ENCODE results near the gene TOMM70.

DNA sequence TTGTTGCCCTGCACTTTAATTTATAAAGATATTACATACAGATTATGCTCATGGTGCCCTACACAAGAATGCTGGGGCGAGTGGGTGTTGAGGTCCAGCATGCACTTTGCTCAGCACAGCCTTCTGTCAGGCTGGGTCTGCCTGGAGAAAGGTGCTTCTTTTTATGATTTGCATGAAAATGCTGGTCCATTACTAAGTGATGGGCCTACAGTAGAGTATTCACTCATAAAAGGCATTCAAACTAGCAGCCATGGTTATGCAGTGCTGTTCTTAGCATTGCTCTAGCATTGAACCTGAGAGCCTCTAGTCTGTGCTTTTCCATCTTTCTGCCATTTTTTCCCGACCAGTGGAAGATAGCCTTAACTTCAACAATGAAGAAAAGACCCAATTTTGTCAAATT lies 12.7 kb upstream of the TOMM70 start:
- TF ChIP-seq POLR2A (IDR thresholded peaks at IDR 0.05; ENCODE audit: low read length): no peak
- no peak for TF ChIP-seq CTCF (IDR thresholded peaks at IDR 0.05)
- TF ChIP-seq, protein P1, sequence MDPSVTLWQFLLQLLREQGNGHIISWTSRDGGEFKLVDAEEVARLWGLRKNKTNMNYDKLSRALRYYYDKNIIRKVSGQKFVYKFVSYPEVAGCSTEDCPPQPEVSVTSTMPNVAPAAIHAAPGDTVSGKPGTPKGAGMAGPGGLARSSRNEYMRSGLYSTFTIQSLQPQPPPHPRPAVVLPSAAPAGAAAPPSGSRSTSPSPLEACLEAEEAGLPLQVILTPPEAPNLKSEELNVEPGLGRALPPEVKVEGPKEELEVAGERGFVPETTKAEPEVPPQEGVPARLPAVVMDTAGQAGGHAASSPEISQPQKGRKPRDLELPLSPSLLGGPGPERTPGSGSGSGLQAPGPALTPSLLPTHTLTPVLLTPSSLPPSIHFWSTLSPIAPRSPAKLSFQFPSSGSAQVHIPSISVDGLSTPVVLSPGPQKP (IDR thresholded peaks at IDR 0.05; ENCODE audit: low read depth, low read length): no peak
- TF ChIP-seq REST (IDR thresholded peaks at IDR 0.05): no peak
- no peak for TF ChIP-seq RAD21 (conservative IDR thresholded peaks at IDR 0.05 in 1 of 2, IDR thresholded peaks at IDR 0.05 in 1 of 2)
- no peak for TF ChIP-seq MAFK (IDR thresholded peaks at IDR 0.05; ENCODE audit: partially characterized antibody)
- no peak for TF ChIP-seq ZFP36 (IDR thresholded peaks at IDR 0.05; ENCODE audit: borderline replicate concordance, partially characterized antibody)
- TF ChIP-seq HDAC2 (IDR thresholded peaks at IDR 0.05): no peak
- no peak for TF ChIP-seq ZNF302 (CRISPR knock-in tag; IDR thresholded peaks at IDR 0.05)

All from A549 (cell line).